HG03064 (cell line): ENCODE measurements around the gene DNAJA1.

Experiments
- ATAC-seq: cut with Tn5 transposase; IDR thresholded peaks from one replicate; pipeline ENCODE4 v1.9.1; 2021; ENCODE audit warnings: low read depth; ENCODE audit not compliant: unreplicated experiment

Gene DNAJA1

GRCh38 chr9:33025572-33026342 lies 684 bp downstream of the DNAJA1 start:
- ATAC-seq: peak; percentile 41

GRCh38 chr9:33029231-33029786 lies 4.2 kb downstream of the DNAJA1 start:
- no peak for ATAC-seq

GRCh38 chr9:33030285-33030684 lies 5.2 kb downstream of the DNAJA1 start:
- no peak for ATAC-seq

GRCh38 chr9:33032292-33032691 lies 7.2 kb downstream of the DNAJA1 start:
- no peak for ATAC-seq

GRCh38 chr9:33032865-33033264 lies 7.8 kb downstream of the DNAJA1 start:
- no peak for ATAC-seq

- no peak for ATAC-seq
Measured at GRCh38 chr9:33040792-33041431, 15.8 kb downstream of the DNAJA1 start.

GRCh38 chr9:33041432-33042188 lies 16.5 kb downstream of the DNAJA1 start:
- no peak for ATAC-seq

- no peak for ATAC-seq
Measured at GRCh38 chr9:33042473-33042872, 17.4 kb downstream of the DNAJA1 start.

GRCh38 chr9:33043671-33044070 lies 18.6 kb downstream of the DNAJA1 start:
- no peak for ATAC-seq

- peak; percentile 71 for ATAC-seq
Measured at GRCh38 chr9:33044162-33044673, 19.1 kb downstream of the DNAJA1 start.

GRCh38 chr9:33044677-33045282 lies 19.7 kb downstream of the DNAJA1 start:
- ATAC-seq: peak; percentile 12

- no peak for ATAC-seq
Measured at GRCh38 chr9:33046061-33046460, 21.0 kb downstream of the DNAJA1 start.

GRCh38 chr9:33048054-33048465 lies 23.0 kb downstream of the DNAJA1 start:
- ATAC-seq: no peak

GRCh38 chr9:33049680-33050361 lies 24.7 kb downstream of the DNAJA1 start:
- ATAC-seq: no peak

GRCh38 chr9:33051144-33051543 lies 26.1 kb downstream of the DNAJA1 start:
- no peak for ATAC-seq

GRCh38 chr9:33065157-33066076 lies 40.3 kb downstream of the DNAJA1 start:
- ATAC-seq: peak; percentile 75

GRCh38 chr9:33068991-33069390 lies 43.9 kb downstream of the DNAJA1 start:
- no peak for ATAC-seq

GRCh38 chr9:33076046-33077004 lies 51.3 kb downstream of the DNAJA1 start, which contains the start of gene SMU1:
Gene SMU1 (minus strand): TSS chr9:33076674. CDS start chr9:33076608, 66 bp downstream.
- peak; percentile 98 for ATAC-seq
